Ramos (cell line): ENCODE data around the gene DDX55.
"Not testable (repeated sequence)": the region's sequence is repeated elsewhere in the genome, so short reads cannot be mapped to it uniquely, and the experiment has no call there.

ENCODE experiments used
- in situ Hi-C: fragments of 300-500 bp; cut with MboI; formaldehyde crosslinking; loops from one replicate; pipeline ENCODE4 v1.14.3; 2022; ENCODE audit warnings: low sequenced_read_pairs; ENCODE audit not compliant: unreplicated experiment

DDX55 gene, protein sequence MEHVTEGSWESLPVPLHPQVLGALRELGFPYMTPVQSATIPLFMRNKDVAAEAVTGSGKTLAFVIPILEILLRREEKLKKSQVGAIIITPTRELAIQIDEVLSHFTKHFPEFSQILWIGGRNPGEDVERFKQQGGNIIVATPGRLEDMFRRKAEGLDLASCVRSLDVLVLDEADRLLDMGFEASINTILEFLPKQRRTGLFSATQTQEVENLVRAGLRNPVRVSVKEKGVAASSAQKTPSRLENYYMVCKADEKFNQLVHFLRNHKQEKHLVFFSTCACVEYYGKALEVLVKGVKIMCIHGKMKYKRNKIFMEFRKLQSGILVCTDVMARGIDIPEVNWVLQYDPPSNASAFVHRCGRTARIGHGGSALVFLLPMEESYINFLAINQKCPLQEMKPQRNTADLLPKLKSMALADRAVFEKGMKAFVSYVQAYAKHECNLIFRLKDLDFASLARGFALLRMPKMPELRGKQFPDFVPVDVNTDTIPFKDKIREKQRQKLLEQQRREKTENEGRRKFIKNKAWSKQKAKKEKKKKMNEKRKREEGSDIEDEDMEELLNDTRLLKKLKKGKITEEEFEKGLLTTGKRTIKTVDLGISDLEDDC

DNA sequence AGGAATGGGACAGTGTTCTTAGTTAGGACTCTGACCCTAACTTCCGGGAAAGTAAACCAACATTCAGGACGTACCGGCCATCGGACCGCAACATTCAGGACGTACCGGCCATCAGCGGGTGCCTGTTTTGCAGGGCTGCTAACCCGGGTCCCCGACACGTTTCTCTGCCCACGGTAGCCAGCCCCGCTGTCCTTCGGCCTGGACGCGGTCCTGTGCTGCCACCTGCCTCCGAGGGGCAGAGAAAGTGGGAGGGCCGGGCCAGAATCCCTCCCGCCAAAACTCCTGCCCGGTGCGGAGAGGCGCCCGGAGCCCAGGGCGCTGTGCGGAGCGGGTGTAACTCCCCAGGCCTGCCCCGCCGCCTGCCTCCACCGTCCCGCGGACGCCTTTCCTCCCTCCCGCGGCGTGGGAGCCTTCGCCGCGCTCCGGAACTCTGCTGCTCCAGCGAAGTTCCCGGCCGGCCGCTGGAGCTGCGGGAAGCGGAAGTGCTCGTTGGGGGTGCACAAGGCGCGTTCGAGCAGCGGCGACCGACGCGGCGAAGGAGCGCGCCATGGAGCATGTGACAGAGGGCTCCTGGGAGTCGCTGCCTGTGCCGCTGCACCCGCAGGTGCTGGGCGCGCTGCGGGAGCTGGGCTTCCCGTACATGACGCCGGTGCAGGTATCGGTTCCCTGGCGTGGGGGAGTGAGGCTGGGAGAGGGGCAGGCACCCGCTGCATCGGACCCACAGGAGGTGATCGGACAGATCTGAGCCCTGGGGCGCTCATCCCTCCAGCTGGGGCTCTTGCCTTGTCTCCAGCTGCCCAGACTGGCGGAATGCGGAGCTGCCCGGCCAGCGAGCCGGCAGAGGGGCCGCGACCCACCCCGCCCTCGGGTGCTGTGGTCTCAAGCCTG lies at the start of gene DDX55:
Gene DDX55, plus strand, starts transcription at position 498 of the 888 bp plus-strand sequence. Its CDS starts 50 bp downstream, at position 548.
- in situ Hi-C loops = no loop called here

DNA sequence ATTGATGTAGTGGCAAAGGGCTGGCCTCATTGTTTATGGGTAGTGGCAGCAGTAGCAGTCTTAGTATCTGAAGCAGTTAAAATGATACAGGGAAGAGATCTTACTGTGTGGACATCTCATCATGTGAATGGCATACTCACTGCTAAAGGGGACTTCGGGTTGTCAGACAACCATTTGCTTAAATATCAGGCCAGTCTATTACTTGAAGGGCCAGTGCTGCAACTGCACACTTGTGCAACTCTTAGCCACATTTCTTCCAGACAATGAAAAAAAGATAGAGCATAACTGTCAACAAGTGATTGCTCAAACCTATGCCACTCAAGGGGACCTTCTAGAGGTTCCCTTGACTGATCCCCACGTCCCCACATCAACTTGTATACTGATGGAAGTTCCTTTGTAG lies 47.8 kb upstream of the DDX55 start:
- in situ Hi-C loops = not testable (repeated sequence)

DNA sequence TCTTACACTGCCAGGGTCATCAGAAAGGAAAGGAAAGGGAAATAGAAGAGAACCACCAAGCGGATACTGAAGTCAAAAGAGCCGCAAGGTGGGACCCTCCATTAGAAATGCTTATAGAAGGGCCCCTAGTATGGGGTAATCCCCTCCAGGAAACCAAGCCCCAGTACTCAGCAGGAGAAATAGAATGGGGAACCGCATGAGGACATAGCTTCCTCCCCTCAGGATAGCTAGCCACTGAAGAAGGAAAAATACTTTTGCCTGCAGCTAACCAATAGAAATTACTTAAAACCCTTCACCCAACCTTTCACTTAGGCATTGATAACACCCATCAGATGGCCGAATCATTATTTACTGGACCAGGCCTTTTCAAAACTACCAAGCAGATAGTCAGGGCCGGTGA lies 47.1 kb upstream of the DDX55 start:
- in situ Hi-C loops = not testable (repeated sequence)

DNA sequence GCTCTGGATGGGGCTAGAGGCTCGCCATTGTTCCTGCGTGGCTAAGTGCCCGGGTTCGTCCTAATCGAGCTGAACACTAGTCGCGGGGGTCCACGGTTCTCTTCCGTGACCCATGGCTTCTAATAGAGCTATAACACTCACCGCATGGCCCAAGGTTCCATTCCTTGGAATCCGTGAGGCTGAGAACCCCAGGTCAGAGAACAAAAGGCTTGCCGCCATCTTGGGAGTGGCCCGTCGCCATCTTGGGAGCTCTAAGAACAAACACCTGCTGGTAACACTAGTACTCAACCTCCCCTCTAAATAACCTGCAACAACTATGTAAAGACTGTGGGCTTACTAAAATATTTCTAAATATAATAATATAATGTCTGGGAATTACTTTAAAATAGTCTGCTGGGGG lies 43.4 kb upstream of the DDX55 start:
- in situ Hi-C loops = not testable (repeated sequence)

DNA sequence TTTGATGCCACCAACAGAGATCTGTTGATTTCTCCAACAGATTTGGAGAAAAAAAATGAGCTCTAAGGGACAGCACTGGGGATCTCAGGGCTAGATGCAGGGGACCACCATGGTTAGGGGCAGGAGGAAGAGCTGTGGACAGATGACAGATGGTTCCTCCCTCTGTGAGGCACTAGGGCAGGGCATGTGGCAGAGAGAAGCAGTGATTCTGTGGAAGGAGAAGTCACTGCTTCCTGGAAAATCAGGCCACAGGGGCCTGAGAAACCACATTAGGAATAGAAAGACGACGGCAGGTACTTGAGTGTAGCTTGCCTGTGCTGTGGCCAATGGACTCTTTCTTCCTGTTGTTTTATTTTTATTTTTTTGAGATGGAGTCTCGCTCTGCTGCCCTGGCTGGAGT lies 42.4 kb upstream of the DDX55 start:
- in situ Hi-C loops = no loop called here

DNA sequence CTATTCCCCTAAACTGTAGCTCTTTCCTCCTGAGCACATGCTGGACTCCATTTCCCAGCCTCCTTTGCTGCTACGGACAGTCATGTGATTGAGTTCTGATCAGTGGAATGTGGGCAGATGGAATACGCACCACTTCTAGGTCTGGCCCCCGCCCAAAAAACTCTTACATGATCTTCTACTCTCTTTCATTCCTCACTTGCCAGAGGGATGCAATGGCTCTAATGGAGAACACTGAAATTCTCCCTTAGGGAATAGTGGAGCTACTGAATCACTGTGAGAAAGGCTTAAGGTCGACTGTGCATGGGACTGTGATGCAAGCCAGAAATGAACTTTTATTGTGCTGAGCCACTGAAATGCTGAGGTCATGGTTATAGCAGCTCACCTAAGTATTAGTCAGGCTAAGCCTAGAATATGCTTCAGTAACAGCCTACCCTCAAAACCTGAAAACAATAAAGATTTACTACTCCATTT lies 30.5 kb upstream of the DDX55 start:
- in situ Hi-C loops = no loop called here

DNA sequence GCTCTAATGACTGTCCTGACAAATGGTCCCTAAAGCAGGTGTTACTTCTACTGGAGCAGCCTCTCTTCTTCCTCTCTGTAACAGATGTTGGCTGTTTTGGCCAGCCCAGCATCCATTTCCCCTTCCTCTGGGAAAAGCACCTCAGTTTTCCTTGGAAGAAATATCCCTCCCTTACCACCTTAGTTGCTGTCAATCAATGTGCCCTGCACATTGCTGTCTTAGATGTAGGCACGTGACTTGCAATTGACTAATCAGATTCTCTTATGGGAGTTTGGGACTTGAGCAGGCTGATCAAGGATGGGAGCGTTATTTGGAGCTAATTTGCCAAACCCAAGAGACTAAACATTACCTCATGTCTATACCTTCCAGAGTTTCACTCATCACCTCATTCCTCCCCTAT lies 29.5 kb upstream of the DDX55 start:
- in situ Hi-C loops = no loop called here

DNA sequence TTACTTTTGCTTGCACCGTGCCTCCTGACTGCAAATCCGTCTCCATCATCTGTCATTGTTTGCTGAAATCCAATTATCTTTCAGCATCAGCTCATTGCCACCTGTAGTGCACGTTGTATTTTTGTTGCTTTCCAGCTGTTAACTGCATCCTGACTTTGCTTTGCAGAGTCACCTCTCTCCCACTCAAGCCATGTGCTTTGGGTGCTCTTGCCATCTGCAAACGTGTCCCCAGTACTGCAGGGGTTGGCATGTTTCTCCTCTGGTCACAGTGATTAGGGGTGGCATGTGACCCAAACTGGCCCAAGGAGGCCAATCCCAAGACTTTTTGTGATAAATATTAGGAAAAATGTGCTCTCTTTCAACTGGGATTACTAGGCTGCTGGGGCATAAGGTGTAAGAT lies 28.0 kb upstream of the DDX55 start:
- in situ Hi-C loops = no loop called here

DNA sequence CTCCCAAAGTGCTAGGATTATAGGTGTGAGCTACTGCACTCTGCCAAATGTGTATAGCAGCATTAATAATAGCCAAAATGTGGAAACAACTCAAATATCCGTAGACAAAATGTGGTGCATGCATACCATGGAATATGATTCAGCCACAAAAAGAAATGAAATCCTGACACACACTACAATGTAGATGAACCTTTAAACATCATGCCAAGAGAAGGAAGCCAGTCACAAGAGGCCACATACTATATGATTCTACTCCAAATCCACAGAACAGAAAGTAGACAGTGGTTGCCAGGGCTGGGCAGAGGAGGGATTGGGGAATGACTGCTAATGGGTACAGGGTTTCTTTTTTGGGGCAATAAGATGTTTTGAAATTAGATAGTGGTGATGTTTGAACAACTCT lies 25.3 kb upstream of the DDX55 start:
- in situ Hi-C loops = no loop called here

DNA sequence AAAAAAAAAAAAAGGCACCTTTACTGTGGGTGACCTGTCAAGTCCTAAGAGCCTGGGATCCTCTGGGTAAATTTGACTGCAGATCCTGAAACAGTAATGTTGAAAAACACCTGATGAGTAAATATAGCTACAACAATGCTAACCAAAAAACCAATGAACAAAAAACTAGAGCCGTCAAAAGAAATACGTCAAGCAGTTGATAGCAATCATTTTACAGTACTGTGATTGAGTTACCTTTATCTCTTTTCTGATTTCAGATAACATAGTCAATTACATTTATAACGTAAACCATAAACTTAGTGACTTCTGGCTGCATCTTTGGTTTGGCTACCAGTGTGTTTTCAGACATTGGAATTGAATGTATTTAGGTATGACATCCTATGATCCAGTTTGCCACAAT lies 23.7 kb upstream of the DDX55 start:
- in situ Hi-C loops = no loop called here

DNA sequence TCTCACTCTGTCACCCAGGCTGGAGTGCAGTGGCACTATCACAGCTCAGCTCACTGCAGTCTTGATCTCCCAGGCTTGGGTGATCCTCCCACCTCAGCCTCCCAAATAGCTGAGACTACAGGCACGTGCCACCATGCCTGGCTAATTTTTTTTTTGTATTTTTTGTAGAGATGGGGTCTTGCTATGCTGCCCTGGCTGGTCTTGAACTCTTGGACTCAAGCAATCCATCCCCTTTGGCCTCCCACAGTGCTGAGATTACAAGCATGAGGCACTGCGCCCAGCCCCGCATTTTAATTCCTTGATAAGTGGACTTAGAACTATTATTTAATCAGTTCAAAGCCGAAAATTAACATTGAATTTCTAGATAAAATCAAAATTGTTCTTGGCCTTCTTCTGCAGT lies 23.1 kb upstream of the DDX55 start:
- in situ Hi-C loops = not testable (repeated sequence)

DNA sequence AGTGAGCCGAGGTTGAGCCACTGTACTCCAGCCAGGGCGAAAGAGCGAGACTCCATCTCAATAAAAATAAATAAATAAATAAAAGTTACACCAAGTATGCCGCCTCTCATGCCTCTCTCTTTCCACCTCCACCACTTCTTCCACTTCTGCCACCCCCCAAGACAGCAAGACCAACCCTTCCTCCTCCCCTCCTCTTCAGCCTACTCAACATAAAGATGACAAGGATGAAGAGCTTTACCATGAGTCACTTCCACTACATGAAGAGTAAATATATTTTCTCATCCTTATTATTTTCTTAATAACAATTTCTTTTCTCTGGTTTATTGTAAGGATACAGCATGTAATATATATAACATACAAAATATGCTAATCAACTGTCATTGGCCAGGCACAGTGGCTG lies 21.1 kb upstream of the DDX55 start:
- in situ Hi-C loops = no loop called here

DNA sequence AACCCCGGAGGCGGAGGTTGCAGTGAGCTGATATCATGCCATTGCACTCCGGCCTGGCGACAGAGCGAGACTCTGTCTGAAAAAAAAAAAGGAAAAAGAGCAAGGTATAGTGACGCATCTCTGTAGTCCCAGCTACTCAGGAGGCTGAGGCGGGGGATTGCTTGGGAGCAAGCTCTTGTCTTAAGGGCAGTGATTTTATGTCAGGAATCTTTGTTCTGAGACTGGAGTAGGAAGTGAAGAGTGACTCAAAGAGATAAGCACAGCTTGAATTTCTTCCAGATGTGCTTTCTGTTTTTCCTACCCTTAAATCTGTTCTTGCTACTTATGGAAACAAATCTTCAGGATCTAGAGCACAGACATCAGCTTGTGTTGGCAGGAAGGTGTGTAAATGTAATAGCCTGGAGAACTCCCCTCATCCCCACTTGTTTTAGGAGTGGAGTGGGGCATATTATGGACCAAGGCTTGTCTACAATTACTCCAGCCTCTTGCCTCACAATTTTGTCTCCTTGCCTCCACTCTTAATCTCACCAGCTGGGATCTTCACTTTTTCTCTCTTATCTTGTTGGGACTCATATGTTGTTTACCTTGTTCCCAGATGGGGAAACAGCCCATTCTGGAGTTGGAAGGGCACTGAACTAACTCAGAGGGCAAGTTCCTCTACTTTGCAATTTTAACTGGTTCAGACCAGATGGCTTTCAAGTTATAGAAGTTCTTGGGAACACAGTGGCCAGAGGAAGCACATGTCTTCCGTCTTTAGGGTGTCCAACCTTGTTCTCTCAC lies 10.0 kb upstream of the DDX55 start:
- in situ Hi-C loops = loop anchor here (10.0 kb wide), 1 partner anchor 327 kb away; no protein-coding TSS in a partner anchor

DNA sequence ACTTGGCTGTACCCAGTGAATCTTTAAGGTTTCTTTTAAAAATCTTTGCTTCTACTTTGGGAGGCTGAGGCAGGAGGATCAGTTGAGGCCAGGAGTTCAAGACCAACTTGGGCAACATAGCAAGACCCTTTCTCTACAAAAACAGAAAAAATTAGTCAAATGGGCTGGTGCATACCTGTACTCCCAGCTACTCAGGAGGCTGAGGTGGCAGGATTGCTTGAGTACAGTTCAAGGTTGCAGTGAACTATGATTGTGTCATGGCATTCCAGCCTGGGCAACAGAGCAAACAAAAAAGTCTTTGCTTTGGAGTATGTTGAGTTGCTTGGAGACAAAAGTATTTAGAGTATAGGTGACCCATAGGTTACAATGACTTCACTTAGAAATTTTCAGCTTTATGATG lies 6.2 kb upstream of the DDX55 start:
- in situ Hi-C loops = loop anchor here (10.0 kb wide), 1 partner anchor 331 kb away; no protein-coding TSS in a partner anchor

DNA sequence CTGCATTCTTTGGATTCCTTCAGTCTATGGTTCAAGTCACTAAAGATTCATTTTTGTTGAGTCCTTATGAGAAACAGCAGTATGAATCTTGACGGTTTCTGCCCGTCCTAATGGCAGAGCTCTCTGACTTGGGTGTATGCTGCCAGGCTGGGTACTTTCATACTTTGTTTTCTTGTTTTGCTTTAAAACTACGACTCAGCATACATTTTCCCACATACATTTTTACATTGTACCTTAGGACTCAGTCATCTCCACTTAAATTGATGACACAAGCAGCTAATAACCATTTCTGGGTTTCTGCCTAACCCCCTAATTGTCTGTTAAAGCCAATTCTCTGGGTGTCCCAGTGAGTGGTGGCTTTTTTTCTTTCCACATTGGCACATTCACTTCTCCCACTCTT lies 4.8 kb upstream of the DDX55 start:
- in situ Hi-C loops = loop anchor here (10.0 kb wide), 1 partner anchor 332 kb away; no protein-coding TSS in a partner anchor

DNA sequence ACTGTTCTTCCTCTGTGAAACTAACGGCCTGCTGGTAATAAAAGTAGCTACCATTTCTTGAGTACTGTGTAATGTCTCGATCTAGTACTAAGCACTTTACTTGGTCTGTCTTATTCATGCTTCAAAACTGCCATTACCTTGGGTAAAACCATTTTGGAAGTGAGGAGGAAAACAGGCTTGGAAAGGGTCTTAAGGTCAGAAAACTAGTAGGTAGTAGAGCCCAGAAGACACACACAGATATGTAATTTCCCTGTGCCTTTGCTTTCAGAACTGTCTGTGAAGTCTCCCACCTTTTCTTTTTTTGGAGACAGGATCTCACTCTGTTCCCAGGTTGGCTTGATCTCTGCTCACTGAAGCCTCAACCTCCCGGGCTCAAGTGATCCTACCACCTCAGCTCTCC lies 3.4 kb upstream of the DDX55 start:
- in situ Hi-C loops = loop anchor here (10.0 kb wide), 1 partner anchor 334 kb away; no protein-coding TSS in a partner anchor

DNA sequence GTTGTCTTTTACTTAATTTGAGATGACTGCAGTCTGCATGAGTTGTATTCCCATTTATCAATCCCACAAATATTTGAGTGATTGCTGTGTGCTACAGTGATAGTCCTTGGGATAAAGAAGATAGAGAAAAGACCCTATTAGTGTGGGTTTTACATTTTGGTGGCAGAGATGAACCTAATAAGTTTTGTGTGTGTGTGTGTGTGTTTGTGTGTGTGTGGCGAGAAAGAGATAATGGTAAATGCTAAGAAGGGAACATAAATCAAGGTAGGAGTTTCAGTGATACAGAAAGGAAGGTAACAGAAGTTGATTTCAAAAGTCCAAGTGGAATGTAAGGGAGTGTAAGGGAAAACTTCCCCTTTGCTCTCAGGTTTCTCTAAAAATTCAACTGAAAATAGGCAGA lies 2.6 kb upstream of the DDX55 start:
- in situ Hi-C loops = loop anchor here (10.0 kb wide), 1 partner anchor 335 kb away; no protein-coding TSS in a partner anchor

DNA sequence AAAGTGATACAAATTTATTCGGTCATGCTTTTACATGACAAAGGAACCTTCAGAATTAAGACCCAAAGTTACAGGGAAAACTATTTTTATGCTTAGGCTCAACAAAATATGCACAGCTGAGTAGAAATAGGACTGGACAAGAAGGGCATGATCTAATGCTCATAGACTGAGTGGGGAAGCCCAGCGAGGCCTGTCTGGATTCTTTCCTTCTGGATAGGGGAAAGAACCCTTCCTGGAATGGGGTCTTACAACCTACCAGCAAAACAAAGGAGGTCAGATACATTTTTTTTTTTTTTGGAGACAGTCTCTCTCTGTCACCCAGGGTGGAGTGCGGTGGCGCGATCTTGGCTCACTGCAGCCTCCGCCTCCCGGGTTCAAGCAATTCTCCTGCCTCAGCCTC lies 2.2 kb upstream of the DDX55 start:
- in situ Hi-C loops = loop anchor here (10.0 kb wide), 1 partner anchor 335 kb away; no protein-coding TSS in a partner anchor

DNA sequence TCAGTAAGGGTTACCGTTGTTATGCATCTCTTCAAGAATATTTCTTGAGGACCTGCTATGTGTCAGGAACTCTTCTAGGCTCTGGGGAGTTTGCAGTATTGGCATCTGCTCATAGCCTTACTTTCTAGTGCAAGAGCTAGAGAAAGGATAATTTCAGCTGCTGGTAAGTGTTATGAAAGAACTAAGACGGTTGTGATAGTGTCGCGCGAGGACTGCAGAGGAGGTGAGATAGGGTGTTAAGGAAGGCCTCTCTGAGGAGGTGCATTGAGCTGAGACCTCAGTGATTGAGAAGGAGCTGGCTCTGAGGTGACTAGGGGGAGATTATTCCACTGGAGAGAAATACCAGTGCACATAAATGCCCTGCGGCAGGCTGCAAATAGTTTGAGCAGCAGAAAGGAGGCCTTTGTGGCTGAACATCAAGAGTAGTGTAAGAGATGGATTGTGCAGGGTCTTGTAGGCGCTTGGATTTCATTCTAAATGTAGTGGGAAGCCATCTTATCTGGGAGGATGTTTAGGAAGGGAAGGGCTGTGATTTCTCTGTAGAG lies 824 bp downstream of the DDX55 start:
- in situ Hi-C loops = no loop called here
